ENCODE data around the gene FOS.

DNA sequence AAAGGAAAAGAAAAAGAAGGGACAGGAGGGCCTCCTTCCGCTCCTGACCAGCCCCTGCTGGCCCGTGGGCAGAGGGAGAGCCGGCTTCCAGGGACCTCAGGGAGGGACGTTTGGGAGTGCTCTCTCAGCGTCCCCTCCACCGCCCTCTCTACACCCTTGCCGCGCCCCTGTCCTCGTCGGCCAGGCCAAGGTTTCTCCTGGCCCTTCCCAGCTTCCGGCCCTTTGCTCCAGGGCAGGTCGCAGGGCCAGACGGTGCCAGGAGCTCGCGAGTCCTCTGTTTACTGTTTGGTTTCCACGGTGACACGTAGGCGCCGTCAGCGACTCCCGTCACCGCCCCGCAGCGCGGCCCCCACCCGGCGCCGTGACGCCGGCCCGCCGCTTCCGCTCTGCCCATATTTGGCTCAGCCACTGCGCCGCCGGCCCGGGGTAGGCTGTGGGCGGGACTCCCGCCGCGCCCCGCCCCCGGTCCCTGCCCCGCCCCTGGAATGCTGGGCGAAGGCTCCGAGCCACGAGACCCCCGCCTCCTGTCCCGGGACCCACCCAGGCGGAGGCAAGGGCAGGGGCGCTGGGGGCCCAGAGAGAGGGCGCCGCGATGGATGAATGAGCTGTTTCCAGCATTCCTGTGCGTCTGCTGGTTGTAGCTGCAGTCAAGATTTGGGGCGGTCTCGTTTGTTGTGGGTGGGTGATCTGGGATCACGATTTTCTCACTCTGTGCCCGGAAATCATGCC, 15.5 kb downstream of the FOS start:
- TF ChIP-seq, protein P1, sequence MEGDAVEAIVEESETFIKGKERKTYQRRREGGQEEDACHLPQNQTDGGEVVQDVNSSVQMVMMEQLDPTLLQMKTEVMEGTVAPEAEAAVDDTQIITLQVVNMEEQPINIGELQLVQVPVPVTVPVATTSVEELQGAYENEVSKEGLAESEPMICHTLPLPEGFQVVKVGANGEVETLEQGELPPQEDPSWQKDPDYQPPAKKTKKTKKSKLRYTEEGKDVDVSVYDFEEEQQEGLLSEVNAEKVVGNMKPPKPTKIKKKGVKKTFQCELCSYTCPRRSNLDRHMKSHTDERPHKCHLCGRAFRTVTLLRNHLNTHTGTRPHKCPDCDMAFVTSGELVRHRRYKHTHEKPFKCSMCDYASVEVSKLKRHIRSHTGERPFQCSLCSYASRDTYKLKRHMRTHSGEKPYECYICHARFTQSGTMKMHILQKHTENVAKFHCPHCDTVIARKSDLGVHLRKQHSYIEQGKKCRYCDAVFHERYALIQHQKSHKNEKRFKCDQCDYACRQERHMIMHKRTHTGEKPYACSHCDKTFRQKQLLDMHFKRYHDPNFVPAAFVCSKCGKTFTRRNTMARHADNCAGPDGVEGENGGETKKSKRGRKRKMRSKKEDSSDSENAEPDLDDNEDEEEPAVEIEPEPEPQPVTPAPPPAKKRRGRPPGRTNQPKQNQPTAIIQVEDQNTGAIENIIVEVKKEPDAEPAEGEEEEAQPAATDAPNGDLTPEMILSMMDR (IDR thresholded peaks at IDR 0.05): no peak
- TF ChIP-seq EZH2 (IDR thresholded peaks at IDR 0.05; ENCODE audit: borderline replicate concordance, insufficient read depth, low read depth, low read length, poor library complexity, severe bottlenecking): no peak
